Subcutaneous abdominal adipose tissue (tissue), 5 donors: Measurements from ENCODE around the gene ZNF37A.
"Not testable (repeated sequence)": the region's sequence is repeated elsewhere in the genome, so short reads cannot be mapped to it uniquely, and the experiment has no call there.

ENCODE experiments used
- H3K27ac ChIP-seq: one replicate; pipeline ENCODE4 v1.7.0; 2013; ENCODE audit warnings: low read depth, mild to moderate bottlenecking, inconsistent platforms, low read length, moderate library complexity
- H3K27me3 ChIP-seq, 5 donors: one replicate each; pipeline ENCODE4 v1.7.0; 2013; ENCODE audit warnings: low read length in 5 of 5, inconsistent platforms in 1 of 5; ENCODE audit not compliant: control insufficient read depth in 5 of 5, insufficient read depth in 4 of 5
- H3K36me3 ChIP-seq, 5 donors: one replicate each; pipeline ENCODE4 v1.7.0; 2013; ENCODE audit warnings: low read length in 5 of 5; ENCODE audit not compliant: control insufficient read depth in 5 of 5, insufficient read depth in 5 of 5
- H3K4me1 ChIP-seq, 5 donors: one replicate each; pipeline ENCODE4 v1.7.0; 2013; ENCODE audit warnings: low read length in 5 of 5, mild to moderate bottlenecking in 3 of 5, moderate library complexity in 1 of 5; ENCODE audit not compliant: control insufficient read depth in 5 of 5, insufficient read depth in 5 of 5
- H3K4me3 ChIP-seq, 5 donors: one replicate each; pipeline ENCODE4 v1.7.0; 2013; ENCODE audit warnings: low read length in 5 of 5, low read depth in 1 of 5
- H3K9ac ChIP-seq, 5 donors: one replicate each; pipeline ENCODE4 v1.7.0; 2013; ENCODE audit warnings: low read length in 5 of 5, mild to moderate bottlenecking in 4 of 5, moderate library complexity in 3 of 5
- H3K9me3 ChIP-seq, 5 donors: one replicate each; pipeline ENCODE4 v1.7.0; 2013; ENCODE audit warnings: low read length in 5 of 5; ENCODE audit not compliant: control insufficient read depth in 5 of 5
- donor health status: healthy.
- donor health status: healthy.
- donor health status: healthy.
- donor health status: healthy.
- donor health status: healthy.

The ZNF37A gene

DNA sequence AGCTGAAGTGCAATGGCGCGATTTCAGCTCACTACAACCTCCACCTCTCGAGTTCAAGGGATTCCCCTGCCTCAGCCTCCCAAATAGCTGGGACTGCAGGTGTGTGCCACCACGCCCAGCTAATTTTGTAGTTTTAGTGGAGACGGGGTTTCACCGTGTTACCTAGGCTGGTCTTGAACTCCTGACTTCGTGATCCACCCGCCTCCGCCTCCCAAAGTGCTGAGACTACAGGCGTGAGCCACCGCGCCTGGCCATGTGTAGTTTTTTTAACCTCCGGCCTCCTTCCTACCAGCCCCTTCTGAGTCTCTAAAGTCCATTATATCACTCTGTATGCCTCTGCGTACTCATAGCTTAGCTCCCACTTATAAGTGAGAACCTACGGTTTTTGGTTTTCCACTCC lies 819 bp upstream of the ZNF37A start:
- peaks cover 4 to 22% (median 19%) of the 10 kb centered on the region in 5 donors for H3K36me3 ChIP-seq
- H3K27ac ChIP-seq, H3K9me3 ChIP-seq, H3K27me3 ChIP-seq: not testable (repeated sequence)
- peaks cover 2 to 19% (median 17%) of the 10 kb centered on the region in 5 donors for H3K4me1 ChIP-seq
- peak overlapping the region; percentile 73 to 94 (median 92) for H3K4me3 ChIP-seq
- H3K9ac ChIP-seq: peak overlapping the region in 2 of 5 donors; percentile 84 to 96

DNA sequence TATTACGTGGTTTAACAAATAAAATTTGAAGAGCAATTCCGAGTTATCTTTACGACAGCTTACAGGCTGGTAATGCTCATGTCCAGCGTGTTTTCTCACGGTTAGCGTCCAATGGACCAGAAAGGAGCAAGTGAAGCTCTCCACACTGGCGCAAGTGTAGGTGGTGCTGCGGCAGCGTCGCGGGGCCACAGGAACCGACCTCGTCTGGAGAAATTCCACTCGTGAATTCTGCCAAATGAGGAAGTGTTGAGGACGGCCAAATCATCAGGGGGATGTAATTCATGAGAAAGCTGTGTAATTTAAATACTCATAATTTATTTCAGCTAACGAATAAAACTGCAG lies 350 bp upstream of the ZNF37A start:
- Histone ChIP-seq H3K9ac (peak overlapping the region; percentile 49 to 98 (median 96)), H3K4me3 (peak overlapping the region; percentile 73 to 94 (median 92)), H3K4me1 (peaks cover 2 to 19% (median 17%) of the 10 kb centered on the region in 5 donors), H3K9me3 (peaks cover 0 to under 1% (median 0%) of the 10 kb centered on the region in 5 donors), H3K27me3 (no peaks in the 10 kb centered on the region), H3K27ac (peak overlapping the region; percentile 77), H3K36me3 (peaks cover 4 to 24% (median 20%) of the 10 kb centered on the region in 5 donors)

- Histone ChIP-seq H3K9ac (peak overlapping the region; percentile 84 to 98 (median 96)), H3K9me3 (peaks cover 0 to 4% (median 0%) of the 10 kb centered on the region in 5 donors), H3K36me3 (peaks cover 9 to 36% (median 30%) of the 10 kb centered on the region in 5 donors), H3K27me3 (no peaks in the 10 kb centered on the region), H3K4me3 (peak overlapping the region; percentile 90 to 94 (median 92)), H3K27ac (peak overlapping the region; percentile 77), H3K4me1 (peaks cover 2 to 19% (median 17%) of the 10 kb centered on the region in 5 donors)
These were observed 914 bp downstream of the ZNF37A start for GRCh38 chr10:38094927-38095574.

GRCh38 chr10:38102880-38103279 lies 8.7 kb downstream of the ZNF37A start:
- Histone ChIP-seq H3K36me3 (peaks cover 22 to 70% (median 51%) of the 10 kb centered on the region in 5 donors), H3K4me1 (no peaks in the 10 kb centered on the region), H3K27ac (no peak overlapping the region), H3K9me3 (peaks cover 19 to 52% (median 36%) of the 10 kb centered on the region in 5 donors), H3K27me3 (no peaks in the 10 kb centered on the region), H3K4me3 (peak overlapping the region in 2 of 5 donors; percentile 15 to 30), H3K9ac (no peak overlapping the region)

GRCh38 chr10:38103756-38104155 lies 9.6 kb downstream of the ZNF37A start:
- peaks cover 19 to 54% (median 37%) of the 10 kb centered on the region in 5 donors for H3K9me3 ChIP-seq
- no peak overlapping the region for H3K9ac ChIP-seq
- H3K27ac ChIP-seq: no peak overlapping the region
- H3K4me3 ChIP-seq: peak overlapping the region in 4 of 5 donors; percentile 33 to 61 (median 50)
- H3K36me3 ChIP-seq: peaks cover 20 to 61% (median 44%) of the 10 kb centered on the region in 5 donors
- no peaks in the 10 kb centered on the region for H3K27me3 ChIP-seq
- no peaks in the 10 kb centered on the region for H3K4me1 ChIP-seq

GRCh38 chr10:38112159-38112558 lies 18.0 kb downstream of the ZNF37A start:
- no peaks in the 10 kb centered on the region for H3K27me3 ChIP-seq
- peaks cover 29 to 69% (median 60%) of the 10 kb centered on the region in 5 donors for H3K9me3 ChIP-seq
- peaks cover 33 to 39% (median 38%) of the 10 kb centered on the region in 5 donors for H3K36me3 ChIP-seq
- H3K4me1 ChIP-seq: no peaks in the 10 kb centered on the region
- peak overlapping the region in 1 of 5 donors; percentile 37 for H3K4me3 ChIP-seq
- no peak overlapping the region for H3K27ac ChIP-seq
- no peak overlapping the region for H3K9ac ChIP-seq

- Histone ChIP-seq H3K9ac (no peak overlapping the region), H3K27ac (no peak overlapping the region), H3K36me3 (peaks cover 44 to 53% (median 49%) of the 10 kb centered on the region in 5 donors), H3K4me1 (no peaks in the 10 kb centered on the region), H3K9me3 (peaks cover 83 to 100% (median 95%) of the 10 kb centered on the region in 5 donors), H3K4me3 (peak overlapping the region; percentile 10 to 59 (median 44)), H3K27me3 (no peaks in the 10 kb centered on the region)
These were observed 24.1 kb downstream of the ZNF37A start for GRCh38 chr10:38118072-38118807.

- Histone ChIP-seq H3K36me3 (peaks cover 40 to 47% (median 43%) of the 10 kb centered on the region in 5 donors), H3K9me3 (peaks cover 80 to 100% (median 96%) of the 10 kb centered on the region in 5 donors), H3K27ac (no peak overlapping the region), H3K27me3 (no peaks in the 10 kb centered on the region), H3K4me3 (peak overlapping the region in 4 of 5 donors; percentile 37 to 59 (median 48)), H3K9ac (no peak overlapping the region), H3K4me1 (no peaks in the 10 kb centered on the region)
These were observed 24.9 kb downstream of the ZNF37A start for GRCh38 chr10:38119038-38119437.

DNA sequence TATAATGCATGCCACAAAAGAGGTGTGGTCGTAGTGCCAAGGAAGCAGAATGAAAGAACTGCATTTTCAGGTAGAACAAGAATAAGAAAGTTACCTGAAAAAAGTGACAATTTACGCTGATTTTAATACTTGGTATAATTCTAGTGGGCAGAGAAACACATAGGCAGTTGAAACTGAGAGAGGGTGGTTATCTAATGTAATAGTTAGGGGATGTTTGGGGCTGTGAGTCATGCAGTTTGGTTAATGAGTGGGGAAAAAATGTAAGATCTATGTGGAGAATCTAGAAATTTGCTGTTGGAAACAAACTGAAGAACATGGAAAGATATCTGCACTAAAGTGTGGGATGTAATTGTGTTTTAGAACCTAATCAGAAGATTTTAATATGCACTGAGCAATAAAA lies 33.7 kb downstream of the ZNF37A start:
- Histone ChIP-seq H3K27ac (no peak overlapping the region), H3K9ac (no peak overlapping the region), H3K27me3 (no peaks in the 10 kb centered on the region), H3K4me3 (peak overlapping the region in 1 of 5 donors; percentile 33), H3K36me3 (peaks cover 0 to 15% (median 0%) of the 10 kb centered on the region in 5 donors), H3K4me1 (no peaks in the 10 kb centered on the region), H3K9me3 (peaks cover 32 to 89% (median 76%) of the 10 kb centered on the region in 5 donors)

GRCh38 chr10:38143587-38143986 lies 49.5 kb downstream of the ZNF37A start:
- no peaks in the 10 kb centered on the region for H3K4me1 ChIP-seq
- no peaks in the 10 kb centered on the region for H3K27me3 ChIP-seq
- peaks cover 0 to 14% (median 6%) of the 10 kb centered on the region in 5 donors for H3K36me3 ChIP-seq
- H3K9me3 ChIP-seq: peaks cover 2 to 37% (median 32%) of the 10 kb centered on the region in 5 donors
- no peak overlapping the region for H3K27ac ChIP-seq
- H3K4me3 ChIP-seq: no peak overlapping the region
- no peak overlapping the region for H3K9ac ChIP-seq
